Endodermal cell (in vitro differentiated cells): Measurements from ENCODE around the gene TRPM3. TPM values are rescaled to one million over a fixed set of nuclear protein-coding genes. Genes with fewer than 3 reads are reported as not detected.

Experiments
- DNase-seq: peaks from one replicate; pipeline ENCODE4 v3.0.0-alpha.2; 2017
- H3K27ac ChIP-seq: 2 replicates; pipeline ENCODE4 v1.5.1; 2013; ENCODE audit warnings: mild to moderate bottlenecking, low read depth, low read length, moderate library complexity
- H3K27me3 ChIP-seq: 2 replicates; pipeline ENCODE4 v1.6.1; 2013; ENCODE audit warnings: mild to moderate bottlenecking, low read length, moderate library complexity; ENCODE audit not compliant: insufficient read depth, control insufficient read depth, poor library complexity, severe bottlenecking
- H3K36me3 ChIP-seq: 2 replicates; pipeline ENCODE4 v1.7.0; 2013; ENCODE audit warnings: mild to moderate bottlenecking, low read length, moderate library complexity; ENCODE audit not compliant: control insufficient read depth, insufficient read depth
- H3K4me1 ChIP-seq: one replicate; pipeline ENCODE4 v1.7.0; 2013; ENCODE audit warnings: low read length; ENCODE audit not compliant: control insufficient read depth, insufficient read depth
- H3K4me3 ChIP-seq: 2 replicates; pipeline ENCODE4 v1.5.1; 2013; ENCODE audit warnings: mild to moderate bottlenecking, low read length, moderate library complexity
- H3K9ac ChIP-seq: 2 replicates; pipeline ENCODE4 v1.6.1; 2013; ENCODE audit warnings: mild to moderate bottlenecking, low read length, moderate library complexity; ENCODE audit not compliant: poor library complexity, severe bottlenecking; ENCODE audit errors: extremely low read depth
- H3K9me3 ChIP-seq: 2 replicates; pipeline ENCODE4 v1.6.1; 2013; ENCODE audit warnings: mild to moderate bottlenecking, low read length, moderate library complexity; ENCODE audit not compliant: control insufficient read depth
- H3K27ac Mint-ChIP-seq: 2 replicates; pipeline ENCODE4 v1.8.0; 2020; ENCODE audit warnings: mixed read lengths
- H3K27me3 Mint-ChIP-seq: 2 replicates; pipeline ENCODE4 v1.8.0; 2021; ENCODE audit warnings: mild to moderate bottlenecking, mixed read lengths; ENCODE audit not compliant: insufficient read depth
- H3K36me3 Mint-ChIP-seq: 2 replicates; pipeline ENCODE4 v1.8.0; 2020; ENCODE audit warnings: low read depth, mixed read lengths
- H3K4me1 Mint-ChIP-seq: 2 replicates; pipeline ENCODE4 v1.8.0; 2020; ENCODE audit warnings: mixed read lengths
- H3K4me3 Mint-ChIP-seq: 2 replicates; pipeline ENCODE4 v1.8.0; 2020; ENCODE audit warnings: mild to moderate bottlenecking, moderate library complexity, mixed read lengths
- H3K9me3 Mint-ChIP-seq: 2 replicates; pipeline ENCODE4 v1.8.0; 2020; ENCODE audit warnings: mild to moderate bottlenecking, mixed read lengths
- CTCF ChIP-seq: fragments of 200-600 bp; sonication (generic); conservative IDR thresholded peaks from 2 replicates; pipeline ENCODE4 v1.5.0; 2021; ENCODE audit warnings: antibody characterized with exemption, mild to moderate bottlenecking
- WGBS, 2 experiments: methylation state at CpG; one replicate each; pipeline versions ENCODE4 v1.1.5 to v1.1.7; 2013; ENCODE audit warnings: missing lambda C conversion rate in 2 of 2, mixed read lengths in 1 of 2; ENCODE audit not compliant: insufficient coverage in 1 of 2, insufficient read length in 1 of 2; 5-methylcytosine and 5-hydroxymethylcytosine counted together
- total RNA-seq, 2 donors: library from RNA; stranded (reverse); fragmentation: NEBNext Ultra II Directional in 1 of 2; extraction: Animal tissue kit (Norgen Biotek cat#: 25700) in 1 of 2; gene quantifications; 2 replicates in 1 of 2; 3 replicates in 1 of 2; pipeline ENCODE4 v1.2.1, GENCODE V29; 2021

The TRPM3 gene
- total RNA-seq, 2 donors from 2014 or later, result 1.8 to 2.5 TPM

- H3K4me3 Mint-ChIP-seq, result no peak overlapping the region
- H3K4me3 ChIP-seq, result no peak overlapping the region
- peaks cover 12% of the 10 kb centered on the region for H3K4me1 Mint-ChIP-seq
- H3K36me3 Mint-ChIP-seq, result no peaks in the 10 kb centered on the region
- no peak overlapping the region for H3K9ac ChIP-seq
- H3K9me3 Mint-ChIP-seq, result no peaks in the 10 kb centered on the region
- H3K27ac ChIP-seq, result no peak overlapping the region
- H3K36me3 ChIP-seq, result no peaks in the 10 kb centered on the region
- H3K27me3 ChIP-seq, result no peaks in the 10 kb centered on the region
- no peaks in the 10 kb centered on the region for H3K27me3 Mint-ChIP-seq
- no peak overlapping the region for H3K27ac Mint-ChIP-seq
- no peaks in the 10 kb centered on the region for H3K9me3 ChIP-seq
- no peak for TF ChIP-seq CTCF
- no peak for DNase-seq
- H3K4me1 ChIP-seq, result no peaks in the 10 kb centered on the region
Observed at GRCh38 chr9:70534471-70534870, 587.0 kb downstream of the TRPM3 start.

- no peaks in the 10 kb centered on the region for H3K36me3 ChIP-seq
- WGBS, 2 experiments, result 96% methylated on average over 3 to 4 of the region's 4 CpGs
- Mint-ChIP-seq H3K4me3 (no peak overlapping the region), H3K9me3 (no peaks in the 10 kb centered on the region), H3K27me3 (no peaks in the 10 kb centered on the region), H3K36me3 (no peaks in the 10 kb centered on the region), H3K27ac (no peak overlapping the region), H3K4me1 (peaks cover 9% of the 10 kb centered on the region)
- no peak overlapping the region for H3K4me3 ChIP-seq
- no peaks in the 10 kb centered on the region for H3K4me1 ChIP-seq
- no peaks in the 10 kb centered on the region for H3K27me3 ChIP-seq
- no peak overlapping the region for H3K9ac ChIP-seq
- no peak for DNase-seq
- TF ChIP-seq CTCF, result no peak
- H3K9me3 ChIP-seq, result no peaks in the 10 kb centered on the region
- no peak overlapping the region for H3K27ac ChIP-seq
Observed at GRCh38 chr9:70534061-70534460, 587.4 kb downstream of the TRPM3 start.

GRCh38 chr9:70533492-70533891 is 587.9 kb downstream of the TRPM3 start:
- Mint-ChIP-seq H3K27ac (no peak overlapping the region), H3K4me3 (no peak overlapping the region), H3K9me3 (no peaks in the 10 kb centered on the region), H3K4me1 (peaks cover 9% of the 10 kb centered on the region), H3K27me3 (no peaks in the 10 kb centered on the region), H3K36me3 (no peaks in the 10 kb centered on the region)
- Histone ChIP-seq H3K4me1 (no peaks in the 10 kb centered on the region), H3K27me3 (no peaks in the 10 kb centered on the region), H3K9ac (no peak overlapping the region), H3K36me3 (no peaks in the 10 kb centered on the region), H3K27ac (no peak overlapping the region), H3K4me3 (no peak overlapping the region), H3K9me3 (no peaks in the 10 kb centered on the region)
- 83 to 93% methylated on average over 4 to 5 of the region's 5 CpGs for WGBS, 2 experiments
- no peak for DNase-seq
- TF ChIP-seq CTCF, result no peak
